GM12878 (cell line): ENCODE results near the gene S1PR4. TPM values are rescaled to one million over a fixed set of nuclear protein-coding genes. Genes with fewer than 3 reads are reported as not detected.

Source experiments
- ASH2L ChIP-seq: fragments of 300-600, 200-600 bp; sonication (generic); IDR thresholded peaks from 2 replicates; pipeline ENCODE4 v1.6.1; 2017; ENCODE audit warnings: low read depth, mild to moderate bottlenecking, borderline replicate concordance
- BCLAF1 ChIP-seq: fragments of 450-650 bp; IDR thresholded peaks from 2 replicates; pipeline ENCODE4 v1.6.1; 2017; ENCODE audit warnings: antibody characterized with exemption, mild to moderate bottlenecking, moderate library complexity
- CHD2 ChIP-seq: IDR thresholded peaks from 2 replicates; pipeline ENCODE4 v1.6.1; 2011; ENCODE audit warnings: low read depth, low read length, improper control_type of control experiment, borderline replicate concordance
- CREB1 ChIP-seq: IDR thresholded peaks from 2 replicates; pipeline ENCODE4 v1.6.1; 2012; ENCODE audit warnings: low read depth, mild to moderate bottlenecking, inconsistent platforms
- GATAD2B ChIP-seq: fragments of 450-650 bp; conservative IDR thresholded peaks from 2 replicates; pipeline ENCODE4 v1.6.1; 2017; ENCODE audit warnings: low read depth, mild to moderate bottlenecking, moderate library complexity
- HCFC1 ChIP-seq: fragments of 150-350 bp; IDR thresholded peaks from 2 replicates; pipeline ENCODE4 v1.6.1; 2014; ENCODE audit warnings: low read length
- JUND ChIP-seq: IDR thresholded peaks from 2 replicates; pipeline ENCODE4 v1.6.1; 2012; ENCODE audit warnings: low read depth, mild to moderate bottlenecking, low read length, improper control_type of control experiment, moderate library complexity
- POLR2AphosphoS5 ChIP-seq: IDR thresholded peaks from 2 replicates; pipeline ENCODE4 v1.6.1; 2011; ENCODE audit warnings: mild to moderate bottlenecking, low read length, inconsistent platforms
- RELA ChIP-seq: fragments of 450-650 bp; IDR thresholded peaks from 2 replicates; pipeline ENCODE4 v1.8.0; 2014; ENCODE audit warnings: borderline replicate concordance; ENCODE audit not compliant: partially characterized antibody
- RELB ChIP-seq: fragments of 450-650 bp; IDR thresholded peaks from 2 replicates; pipeline ENCODE4 v1.6.1; 2017; ENCODE audit warnings: low read depth, mild to moderate bottlenecking, moderate library complexity
- SP1 ChIP-seq: IDR thresholded peaks from one replicate; pipeline ENCODE4 v1.6.1; 2011; ENCODE audit warnings: low read depth, low read length
- TCF12 ChIP-seq: IDR thresholded peaks from 2 replicates; pipeline ENCODE4 v1.6.1; 2011; ENCODE audit warnings: low read depth, mild to moderate bottlenecking, low read length
- TCF7 ChIP-seq: IDR thresholded peaks from 2 replicates; pipeline ENCODE4 v1.6.1; 2014; ENCODE audit warnings: antibody characterized with exemption, borderline replicate concordance
- USF2 ChIP-seq: IDR thresholded peaks from 2 replicates; pipeline ENCODE4 v1.6.1; 2011; ENCODE audit warnings: low read depth, low read length, improper control_type of control experiment, borderline replicate concordance
- ZBTB33 ChIP-seq: fragments of 450-650 bp; IDR thresholded peaks from 2 replicates; pipeline ENCODE4 v1.6.1; 2017; ENCODE audit warnings: mild to moderate bottlenecking
- ZBTB40 ChIP-seq: fragments of 450-650 bp; IDR thresholded peaks from 2 replicates; pipeline ENCODE4 v1.6.1; 2016; ENCODE audit warnings: mild to moderate bottlenecking, moderate library complexity, borderline replicate concordance
- ZZZ3 ChIP-seq: IDR thresholded peaks from 2 replicates; pipeline ENCODE4 v1.6.1; 2011; ENCODE audit warnings: low read depth; ENCODE audit not compliant: control insufficient read depth, insufficient read length
- polyA plus RNA-seq, 11 experiments: library from polyadenylated mRNA; depleted of rRNA in 4 of 11; unstranded in 6 of 11; stranded (reverse) in 5 of 11; fragments of >200 nt; fragmentation: Nextera tagmentation in 4 of 11; fragmentation: Illumina TruSeq in 1 of 11; extraction: Ambion mirVana in 4 of 11; extraction: Trizol in 1 of 11; gene quantifications; 1 replicate in 1 of 11; 2 replicates in 10 of 11; pipeline versions ENCODE4 v1.2.1 to v1.2.3, GENCODE V29; 2011 to 2016; ENCODE audit warnings: inconsistent platforms in 2 of 11, missing spikeins in 2 of 11, low read depth in 1 of 11
- total RNA-seq, 4 experiments: library from RNA; depleted of rRNA in 3 of 4; stranded (reverse); fragments of >200 nt in 3 of 4; fragmentation: Illumina TruSeq in 1 of 4; extraction: Trizol in 1 of 4; gene quantifications; 2 replicates each; pipeline versions ENCODE4 v1.2.1 to v1.2.3, GENCODE V29; 2013 to 2021

The S1PR4 gene
- total and polyA plus RNA-seq, 10 of the 15 experiments (the other 5 are each of a cell fraction or from before 2014, with no cell fraction given): 0.19 to 57.7 (median 32.4) TPM; not detected in 1

GRCh38 chr19:3175781-3176714 is 2.5 kb upstream of the S1PR4 start (continued):
- no peak for TF ChIP-seq BCLAF1
- TF ChIP-seq ASH2L: no peak
- no peak for TF ChIP-seq CREB1
- 0 out of 2 replicates have a peak, but pooled peaks have one; percentile 25 for TF ChIP-seq CHD2
- peak; percentile 31; the same call in 1 of the 2 replicates for TF ChIP-seq TCF12
- no peak for TF ChIP-seq POLR2AphosphoS5
- TF ChIP-seq GATAD2B: peak; percentile 57; the same call in 1 of the 2 replicates
- no peak for TF ChIP-seq ZBTB40
- no peak for TF ChIP-seq HCFC1
- TF ChIP-seq ZZZ3: no peak
- TF ChIP-seq USF2: no peak
- TF ChIP-seq ZBTB33: no peak
- no peak for TF ChIP-seq RELB
- TF ChIP-seq JUND: no peak
- TF ChIP-seq RELA: no peak
- TF ChIP-seq SP1: no peak
- no peak for TF ChIP-seq TCF7
